HG02970 (cell line): Measurements from ENCODE around the gene SYT2.

Experiments
- ATAC-seq: cut with Tn5 transposase; IDR thresholded peaks from one replicate; pipeline ENCODE4 v1.9.1; 2021; ENCODE audit warnings: mild to moderate bottlenecking, moderate library complexity, moderate number of reproducible peaks; ENCODE audit not compliant: unreplicated experiment, low FRiP score

The SYT2 gene

GRCh38 chr1:202580619-202581018 lies 129.6 kb downstream of the SYT2 start:
- ATAC-seq: no peak

DNA sequence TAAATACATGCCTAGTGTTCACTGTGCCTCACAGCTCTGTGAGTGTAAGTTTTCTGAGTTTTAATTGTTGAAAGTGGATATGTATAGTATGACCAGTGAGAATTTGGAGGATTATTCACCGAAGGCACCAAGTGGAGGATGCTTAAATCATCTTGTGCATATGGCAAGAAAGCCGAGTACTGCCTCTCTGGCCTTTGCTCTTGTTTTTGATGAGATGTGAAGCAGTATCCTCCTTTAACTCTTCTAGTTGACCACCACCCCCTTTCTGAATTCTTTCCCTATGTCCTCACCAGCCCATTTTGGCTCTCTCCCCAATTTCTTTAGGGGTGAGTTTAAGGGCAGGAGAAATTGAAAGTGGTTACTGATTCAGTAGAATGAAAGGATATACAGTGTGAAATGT lies 130.4 kb downstream of the SYT2 start:
- no peak for ATAC-seq

- no peak for ATAC-seq
These were observed 131.7 kb downstream of the SYT2 start for GRCh38 chr1:202578565-202578964.

DNA sequence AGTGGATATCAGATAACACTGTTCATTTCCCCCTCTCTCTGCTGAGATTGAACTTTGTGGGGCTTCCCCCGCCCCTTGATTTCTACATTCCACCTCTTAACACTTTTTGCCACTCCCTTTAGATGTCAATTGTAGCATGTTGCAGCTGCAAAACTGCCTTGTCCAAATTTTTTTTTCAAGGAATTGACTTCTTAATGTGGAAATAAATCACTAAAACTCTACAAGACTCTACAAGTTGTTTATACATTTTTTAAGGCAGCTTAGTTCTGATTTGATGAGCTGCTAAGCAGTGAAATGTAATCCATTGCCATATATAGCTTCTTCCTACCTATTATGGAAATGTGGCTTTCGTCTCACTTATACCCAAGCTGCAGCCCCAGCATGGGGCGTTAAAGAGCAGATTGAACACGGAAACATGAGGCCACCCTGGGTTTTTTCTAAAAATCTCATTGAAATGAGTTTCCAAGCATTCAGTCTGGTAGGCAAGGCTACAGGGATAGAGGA lies 132.2 kb downstream of the SYT2 start:
- no peak for ATAC-seq

GRCh38 chr1:202577381-202577780 lies 132.9 kb downstream of the SYT2 start:
- no peak for ATAC-seq

DNA sequence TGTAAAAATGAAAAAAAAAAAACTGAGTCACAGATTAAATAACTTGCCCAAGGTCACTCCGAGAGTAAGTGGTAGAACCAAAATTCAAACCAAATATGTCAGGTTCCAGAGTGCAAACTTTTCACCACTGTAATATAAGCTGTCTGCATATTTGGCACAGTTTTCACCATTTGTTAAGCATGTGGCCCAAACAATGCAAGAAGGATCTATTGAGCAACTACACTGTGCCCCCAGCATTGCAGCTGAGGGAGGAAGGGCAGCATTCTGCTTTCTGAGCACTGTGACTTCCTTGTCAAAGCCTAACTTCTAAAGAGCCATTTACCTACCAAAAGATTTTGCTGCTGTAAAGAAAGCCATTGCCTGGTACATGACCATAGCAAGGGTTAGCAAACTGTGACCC lies 133.4 kb downstream of the SYT2 start:
- no peak for ATAC-seq

DNA sequence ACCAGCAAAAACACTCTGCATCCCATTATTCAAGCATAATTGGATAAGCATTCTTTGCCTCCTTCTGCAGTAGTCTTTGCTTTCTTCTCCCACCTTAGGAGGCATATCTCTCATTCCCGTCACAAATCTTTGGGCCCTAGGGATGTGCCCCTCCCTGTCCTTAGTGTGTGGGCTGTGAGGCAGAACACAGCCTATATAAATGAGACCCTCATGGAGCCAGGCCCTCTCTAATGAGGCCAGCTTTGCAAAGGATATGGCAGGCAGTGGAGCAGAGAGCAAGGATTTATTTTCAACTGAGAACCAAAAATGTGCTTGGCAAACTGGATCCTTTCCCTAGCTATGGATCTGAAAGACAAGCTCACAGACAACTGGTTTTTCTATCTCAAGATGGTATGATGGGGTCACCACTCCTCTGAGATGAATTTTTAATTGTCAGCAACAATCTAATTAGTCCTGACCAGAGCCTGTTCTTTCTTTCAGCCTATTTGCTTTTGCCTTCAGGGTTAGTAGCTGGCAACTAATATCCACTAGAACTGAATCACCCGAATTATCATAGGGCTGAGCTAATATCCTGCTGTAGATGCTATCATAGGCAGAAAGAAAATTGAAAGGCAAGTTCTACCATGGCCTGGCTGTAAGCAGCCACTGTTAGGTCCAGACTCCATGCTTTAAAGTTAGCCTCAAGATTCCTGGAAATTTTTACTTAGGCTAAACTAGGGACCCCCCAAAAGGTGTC lies 134.2 kb downstream of the SYT2 start:
- no peak for ATAC-seq

GRCh38 chr1:202572867-202573266 lies 137.4 kb downstream of the SYT2 start:
- no peak for ATAC-seq

GRCh38 chr1:202571719-202572339 lies 138.4 kb downstream of the SYT2 start:
- ATAC-seq: no peak

GRCh38 chr1:202569393-202570322 lies 140.6 kb downstream of the SYT2 start:
- no peak for ATAC-seq

DNA sequence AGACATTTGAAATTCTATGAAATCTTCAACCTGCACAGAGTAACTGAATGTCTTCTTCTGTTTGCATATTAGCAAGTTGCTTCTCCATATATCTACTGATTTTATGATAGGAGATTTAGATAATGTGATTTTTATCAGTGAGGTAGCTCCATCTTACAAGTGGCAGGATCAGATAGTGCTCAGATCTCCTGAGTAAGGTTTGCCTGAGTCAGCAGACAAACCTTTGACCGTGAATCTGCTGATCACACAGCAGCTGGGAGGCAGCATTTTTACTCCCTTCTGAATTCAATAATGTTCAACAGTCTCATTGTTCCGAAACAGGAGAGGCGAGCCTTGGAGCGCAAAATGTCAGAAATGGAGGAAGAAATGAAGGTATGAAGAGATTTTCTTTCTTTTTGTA lies 141.4 kb downstream of the SYT2 start:
- ATAC-seq: no peak

DNA sequence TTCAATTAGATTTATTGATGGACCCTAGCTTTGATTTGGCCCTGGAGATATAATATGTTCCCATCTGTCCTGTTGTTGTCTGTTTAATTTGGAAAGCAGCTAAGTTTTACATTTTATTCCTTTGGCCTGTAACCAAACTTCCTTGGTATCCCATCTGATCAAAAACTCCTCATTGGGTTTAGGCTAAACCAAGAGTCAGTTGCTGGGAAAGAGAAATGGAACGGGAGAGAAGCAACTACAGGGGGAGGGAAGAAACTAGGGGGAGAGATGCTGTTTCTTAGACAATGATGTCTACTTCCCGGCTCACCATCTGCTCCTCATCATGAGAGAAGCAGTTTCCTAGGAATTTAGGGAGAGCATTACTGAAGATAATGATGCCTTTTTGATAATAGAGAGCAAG lies 141.8 kb downstream of the SYT2 start:
- no peak for ATAC-seq

DNA sequence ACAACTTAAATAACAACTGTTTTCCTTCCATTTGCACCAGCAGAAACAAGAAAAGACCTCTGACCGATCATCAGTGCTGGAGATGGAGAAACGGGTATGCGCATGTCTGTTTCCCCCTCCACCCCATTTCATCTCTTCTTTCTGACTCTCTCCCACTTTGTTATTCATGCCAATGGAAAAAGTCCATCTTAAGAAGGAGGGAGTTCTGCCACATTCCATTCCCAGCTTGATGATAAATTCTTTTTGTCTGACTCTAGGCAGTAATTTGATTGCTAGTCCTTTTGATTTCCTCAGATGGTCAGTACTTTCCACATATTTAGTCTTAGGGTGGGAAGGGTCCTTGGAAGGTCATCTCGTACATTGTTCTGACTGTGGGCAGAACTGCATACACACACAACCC lies 142.5 kb downstream of the SYT2 start:
- no peak for ATAC-seq

GRCh38 chr1:202565890-202566602 lies 144.2 kb downstream of the SYT2 start:
- no peak for ATAC-seq

DNA sequence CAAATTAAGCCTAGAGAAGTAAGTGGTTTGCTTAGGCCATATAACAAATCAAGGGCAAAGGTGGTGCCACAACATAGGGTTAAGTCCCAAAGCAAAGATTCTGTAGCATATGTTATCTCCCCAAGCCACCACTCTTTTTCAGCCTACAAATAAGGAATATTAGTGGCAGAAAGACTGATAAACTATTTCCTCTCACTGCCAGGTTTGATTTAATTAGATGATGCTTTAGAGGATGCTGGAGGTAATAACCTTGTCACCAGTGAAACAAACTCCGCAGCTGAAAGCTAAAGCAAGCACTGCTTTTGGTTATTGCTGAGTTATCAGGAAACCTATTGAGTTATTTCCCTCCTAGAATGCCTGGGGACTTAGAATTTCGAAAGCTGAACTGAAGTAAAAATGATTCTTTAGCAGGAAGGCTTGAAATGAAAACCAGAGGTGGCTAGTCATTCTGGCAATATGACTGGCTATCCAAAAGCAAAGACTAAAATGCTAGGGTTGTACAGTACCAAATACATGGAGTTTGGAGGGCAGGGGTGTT lies 145.2 kb downstream of the SYT2 start:
- no peak for ATAC-seq

DNA sequence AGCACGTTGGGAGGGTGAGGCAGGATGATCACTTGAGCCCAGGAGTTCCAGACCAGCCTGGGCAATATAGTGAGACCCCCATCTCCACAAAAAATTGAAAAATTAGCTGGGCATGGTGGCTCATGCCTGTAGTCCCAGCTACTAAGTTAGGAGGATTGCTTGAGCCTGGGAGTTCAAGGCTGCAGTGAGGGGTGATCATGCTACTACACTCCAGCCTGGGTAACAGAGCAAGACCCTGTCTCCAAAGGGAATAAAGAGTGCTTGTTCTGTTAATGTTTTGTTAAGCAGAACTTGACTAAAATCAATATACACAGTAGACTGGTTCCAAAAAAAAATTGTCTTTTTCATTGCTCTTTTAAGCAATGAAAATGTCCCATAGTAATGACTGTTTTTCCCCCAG lies 146.4 kb downstream of the SYT2 start:
- no peak for ATAC-seq

GRCh38 chr1:202562444-202563060 lies 147.7 kb downstream of the SYT2 start:
- no peak for ATAC-seq

- ATAC-seq: no peak
These were observed 148.4 kb downstream of the SYT2 start for GRCh38 chr1:202561726-202562443.

- no peak for ATAC-seq
These were observed 149.0 kb downstream of the SYT2 start for GRCh38 chr1:202561240-202561639.
